ENCODE measurements around the gene SLC2A10.

Gene SLC2A10

GRCh38 chr20:46666818-46667515 is 42.5 kb upstream of the SLC2A10 start:
- CTCF ChIA-PET, result interaction anchor here (4.8 kb wide), 1 partner anchor 13 kb away, joined by 25 read pairs; no protein-coding TSS in a partner anchor
- H3K4me3 ChIP-seq (ENCODE audit: low read depth, low read length), result no peak overlapping the region
- no peak for DNase-seq (ENCODE audit: low read depth, low spot score)
- POLR2A ChIA-PET, result no interaction called here
- no peak for TF ChIP-seq CTCF (IDR thresholded peaks at IDR 0.05; ENCODE audit: insufficient read depth, low read length, missing control alignments)

- POLR2A ChIA-PET, result no interaction called here
- no peak for TF ChIP-seq CTCF (IDR thresholded peaks at IDR 0.05; ENCODE audit: insufficient read depth, low read length, missing control alignments)
- H3K4me3 ChIP-seq (ENCODE audit: low read depth, low read length), result no peak overlapping the region
- DNase-seq (ENCODE audit: low read depth, low spot score), result no peak
- CTCF ChIA-PET, result interaction anchor here (4.8 kb wide), 1 partner anchor 10 kb away, joined by 25 read pairs; no protein-coding TSS in a partner anchor
These were observed 39.2 kb upstream of the SLC2A10 start for GRCh38 chr20:46670228-46670584.

- no peak for DNase-seq (ENCODE audit: low read depth, low spot score)
- no peak overlapping the region for H3K4me3 ChIP-seq (ENCODE audit: low read depth, low read length)
- no peak for TF ChIP-seq CTCF (IDR thresholded peaks at IDR 0.05; ENCODE audit: insufficient read depth, low read length, missing control alignments)
- ChIA-PET POLR2A (no interaction called here), CTCF (interaction anchor here (1.6 to 4.8 kb wide), 2 partner anchors 10 kb away, joined by 6 to 25 read pairs; no protein-coding TSS in a partner anchor)
These were observed 38.6 kb upstream of the SLC2A10 start for GRCh38 chr20:46670585-46671584.

- ChIA-PET CTCF (interaction anchor here (1.6 kb wide), 1 partner anchor 9 kb away, joined by 6 read pairs; no protein-coding TSS in a partner anchor), POLR2A (no interaction called here)
- no peak for DNase-seq (ENCODE audit: low read depth, low spot score)
- TF ChIP-seq CTCF (IDR thresholded peaks at IDR 0.05; ENCODE audit: insufficient read depth, low read length, missing control alignments), result no peak
- H3K4me3 ChIP-seq (ENCODE audit: low read depth, low read length), result no peak overlapping the region
These were observed 37.4 kb upstream of the SLC2A10 start for GRCh38 chr20:46671866-46672542.

- DNase-seq (ENCODE audit: low read depth, low spot score), result no peak
- POLR2A ChIA-PET, result no interaction called here
- no peak overlapping the region for H3K4me3 ChIP-seq (ENCODE audit: low read depth, low read length)
- TF ChIP-seq CTCF (IDR thresholded peaks at IDR 0.05; ENCODE audit: insufficient read depth, low read length, missing control alignments), result no peak
- CTCF ChIA-PET, result interaction anchor here (1.6 kb wide), 1 partner anchor 8 kb away, joined by 6 read pairs; no protein-coding TSS in a partner anchor
These were observed 36.8 kb upstream of the SLC2A10 start for GRCh38 chr20:46672543-46673148.

All from AG04449 (cell line).